DMS53 treated with DMSO at 0.1 percent for 48 hours (cell line): ENCODE results near the gene SS18.
"Not testable (repeated sequence)": the region's sequence is repeated elsewhere in the genome, so short reads cannot be mapped to it uniquely, and the experiment has no call there.

Source experiments
- DNase-seq: peaks from one replicate; lab custom pipeline; 2025; ENCODE audit not compliant: unreplicated experiment; lab: John Stamatoyannopoulos, UW

SS18 gene

GRCh38 chr18:26090130-26091046, at the start of gene SS18:
Gene SS18 (minus strand): TSS chr18:26090613. CDS start chr18:26090569, 44 bp downstream.
- DNase-seq, result peak; percentile 82

GRCh38 chr18:26135548-26135947, 45.1 kb upstream of the SS18 start:
- DNase-seq, result no peak

- DNase-seq, result no peak
Measured at GRCh38 chr18:26134107-26134506, 43.7 kb upstream of the SS18 start.

GRCh38 chr18:26133652-26134051, 43.2 kb upstream of the SS18 start, which contains the start of gene PSMA8:
Gene PSMA8 (plus strand): TSS chr18:26133869. CDS start chr18:26133966, 97 bp downstream.
- DNase-seq, result no peak

- DNase-seq, result not testable (repeated sequence)
Measured at GRCh38 chr18:26128192-26128591, 37.8 kb upstream of the SS18 start.

GRCh38 chr18:26127786-26128185, 37.4 kb upstream of the SS18 start:
- DNase-seq, result no peak

GRCh38 chr18:26121994-26122393, 31.6 kb upstream of the SS18 start:
- not testable (repeated sequence) for DNase-seq

- DNase-seq, result no peak
Measured at GRCh38 chr18:26121476-26121875, 31.1 kb upstream of the SS18 start.

- no peak for DNase-seq
Measured at GRCh38 chr18:26119246-26119645, 28.8 kb upstream of the SS18 start.

- DNase-seq, result no peak
Measured at GRCh38 chr18:26104035-26104434, 13.6 kb upstream of the SS18 start.

GRCh38 chr18:26103579-26103978, 13.2 kb upstream of the SS18 start:
- no peak for DNase-seq

- no peak for DNase-seq
Measured at GRCh38 chr18:26097563-26097962, 7.2 kb upstream of the SS18 start.

GRCh38 chr18:26096852-26097251, 6.4 kb upstream of the SS18 start:
- DNase-seq, result no peak

- peak; percentile 79 for DNase-seq
Measured at GRCh38 chr18:26091047-26091630, 726 bp upstream of the SS18 start.

GRCh38 chr18:26089293-26090129, 902 bp downstream of the SS18 start:
- DNase-seq, result no peak

GRCh38 chr18:26088487-26088886, 1.9 kb downstream of the SS18 start:
- DNase-seq, result no peak

- no peak for DNase-seq
Measured at GRCh38 chr18:26086959-26087358, 3.5 kb downstream of the SS18 start.

GRCh38 chr18:26085056-26085455, 5.4 kb downstream of the SS18 start:
- no peak for DNase-seq

GRCh38 chr18:26083099-26083498, 7.3 kb downstream of the SS18 start:
- DNase-seq, result no peak

- DNase-seq, result no peak
Measured at GRCh38 chr18:26082475-26082874, 7.9 kb downstream of the SS18 start.

- no peak for DNase-seq
Measured at GRCh38 chr18:26074246-26074645, 16.2 kb downstream of the SS18 start.
